ENCODE data around the gene ZNF763. TPM values are rescaled to one million over a fixed set of nuclear protein-coding genes. Genes with fewer than 3 reads are reported as not detected.

ZNF763 gene
- total RNA-seq, 1 experiment from 2014 or later: 0.23 TPM

DNA sequence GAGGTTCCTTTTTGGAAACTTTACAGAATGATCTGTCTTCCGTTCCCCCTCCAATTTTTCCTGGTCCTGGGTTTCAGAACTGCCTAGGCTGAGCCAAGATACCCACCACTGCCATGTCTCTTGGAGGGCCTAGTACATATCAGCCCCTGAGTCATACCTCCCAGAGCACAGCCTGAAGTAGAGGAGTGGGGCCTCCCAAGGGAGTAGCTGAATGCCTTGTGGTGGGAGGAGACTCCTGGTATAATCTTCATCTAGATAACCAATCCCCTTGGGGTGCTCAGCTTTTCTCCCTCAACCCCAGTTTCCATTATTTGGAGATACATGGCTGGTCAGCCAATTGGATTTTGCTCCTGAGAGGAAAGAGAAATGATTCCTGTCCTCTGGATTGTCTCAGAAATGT, 30.3 kb downstream of the ZNF763 start:
- no TSS peak for BruUV-seq (replicated peaks)
- DNase-seq (ENCODE audit: unreplicated experiment): no peak
- H3K27me3 Mint-ChIP-seq (ENCODE audit: insufficient read depth, unreplicated experiment): no peaks in the 10 kb centered on the region
- no peaks in the 10 kb centered on the region for H3K4me1 Mint-ChIP-seq (ENCODE audit: insufficient read depth, unreplicated experiment)
- H3K27ac Mint-ChIP-seq (ENCODE audit: low read depth, unreplicated experiment): no peak overlapping the region
- peaks cover 11% of the 10 kb centered on the region for H3K9me3 Mint-ChIP-seq (ENCODE audit: unreplicated experiment)
- H3K36me3 Mint-ChIP-seq (ENCODE audit: insufficient read depth, unreplicated experiment): no peaks in the 10 kb centered on the region
- ChIA-PET POLR2A (no interaction called here), CTCF (interaction anchor here (0.7 kb wide), 1 partner anchor 38 kb away, joined by 5 read pairs; no protein-coding TSS in a partner anchor)
- no peak overlapping the region for H3K4me3 Mint-ChIP-seq (ENCODE audit: unreplicated experiment)
- intact Hi-C loops (cut with micrococcal nuclease): no loop called here
- TF ChIP-seq, protein P1, sequence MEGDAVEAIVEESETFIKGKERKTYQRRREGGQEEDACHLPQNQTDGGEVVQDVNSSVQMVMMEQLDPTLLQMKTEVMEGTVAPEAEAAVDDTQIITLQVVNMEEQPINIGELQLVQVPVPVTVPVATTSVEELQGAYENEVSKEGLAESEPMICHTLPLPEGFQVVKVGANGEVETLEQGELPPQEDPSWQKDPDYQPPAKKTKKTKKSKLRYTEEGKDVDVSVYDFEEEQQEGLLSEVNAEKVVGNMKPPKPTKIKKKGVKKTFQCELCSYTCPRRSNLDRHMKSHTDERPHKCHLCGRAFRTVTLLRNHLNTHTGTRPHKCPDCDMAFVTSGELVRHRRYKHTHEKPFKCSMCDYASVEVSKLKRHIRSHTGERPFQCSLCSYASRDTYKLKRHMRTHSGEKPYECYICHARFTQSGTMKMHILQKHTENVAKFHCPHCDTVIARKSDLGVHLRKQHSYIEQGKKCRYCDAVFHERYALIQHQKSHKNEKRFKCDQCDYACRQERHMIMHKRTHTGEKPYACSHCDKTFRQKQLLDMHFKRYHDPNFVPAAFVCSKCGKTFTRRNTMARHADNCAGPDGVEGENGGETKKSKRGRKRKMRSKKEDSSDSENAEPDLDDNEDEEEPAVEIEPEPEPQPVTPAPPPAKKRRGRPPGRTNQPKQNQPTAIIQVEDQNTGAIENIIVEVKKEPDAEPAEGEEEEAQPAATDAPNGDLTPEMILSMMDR (IDR thresholded peaks at IDR 0.05; ENCODE audit: unreplicated experiment): no peak

DNA sequence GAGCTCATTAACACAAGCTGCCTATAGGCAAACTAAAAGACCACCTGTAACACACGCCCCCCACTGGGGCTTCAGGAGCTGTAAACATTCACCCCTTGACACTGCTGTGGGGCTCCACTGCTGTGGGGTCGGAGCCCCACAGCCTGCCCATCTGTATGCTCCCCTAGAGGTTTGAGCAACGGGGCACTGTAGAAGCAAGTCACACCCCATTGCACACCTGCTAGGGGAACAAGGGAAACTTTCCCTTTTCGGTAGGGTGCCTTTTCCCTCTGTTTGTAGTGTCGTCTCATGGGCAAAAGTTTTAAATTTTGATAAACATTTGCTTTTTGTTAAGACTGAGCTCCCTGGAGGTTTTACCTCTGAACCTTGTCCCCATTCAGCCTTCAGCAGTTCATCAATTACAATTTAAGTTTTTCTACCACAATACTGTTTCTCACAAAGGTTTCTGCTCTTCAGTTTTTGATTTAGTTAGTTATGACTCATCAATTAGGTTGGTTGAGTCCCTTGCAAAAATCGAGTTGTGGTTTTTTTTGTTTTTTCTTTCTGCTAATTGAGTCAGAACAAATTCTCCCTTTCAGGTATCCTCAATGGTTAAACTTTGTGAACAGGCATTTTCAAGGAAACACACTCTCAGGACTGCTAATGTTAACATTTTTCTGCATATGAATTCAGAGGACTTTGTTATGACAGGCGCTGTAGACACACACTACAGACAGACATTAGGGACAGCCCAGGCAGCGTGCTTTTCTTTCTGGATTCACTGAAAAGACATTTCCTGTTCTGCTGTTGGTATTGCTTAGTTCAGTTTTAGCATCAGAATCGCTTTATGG, 35.5 kb downstream of the ZNF763 start:
- H3K27ac Mint-ChIP-seq (ENCODE audit: low read depth, unreplicated experiment): no peak overlapping the region
- no peaks in the 10 kb centered on the region for H3K4me1 Mint-ChIP-seq (ENCODE audit: insufficient read depth, unreplicated experiment)
- no TSS peak for BruUV-seq (replicated peaks)
- DNase-seq (ENCODE audit: unreplicated experiment): no peak
- TF ChIP-seq, protein P1 (IDR thresholded peaks at IDR 0.05; ENCODE audit: unreplicated experiment): no peak
- H3K27me3 Mint-ChIP-seq (ENCODE audit: insufficient read depth, unreplicated experiment): no peaks in the 10 kb centered on the region
- no peak overlapping the region for H3K4me3 Mint-ChIP-seq (ENCODE audit: unreplicated experiment)
- no peaks in the 10 kb centered on the region for H3K36me3 Mint-ChIP-seq (ENCODE audit: insufficient read depth, unreplicated experiment)
- ChIA-PET POLR2A (no interaction called here), CTCF (interaction anchor here (1.3 kb wide), 1 partner anchor 11 kb away, joined by 3 read pairs; no protein-coding TSS in a partner anchor)
- no peaks in the 10 kb centered on the region for H3K9me3 Mint-ChIP-seq (ENCODE audit: unreplicated experiment)
- intact Hi-C loops (cut with micrococcal nuclease): no loop called here

DNA sequence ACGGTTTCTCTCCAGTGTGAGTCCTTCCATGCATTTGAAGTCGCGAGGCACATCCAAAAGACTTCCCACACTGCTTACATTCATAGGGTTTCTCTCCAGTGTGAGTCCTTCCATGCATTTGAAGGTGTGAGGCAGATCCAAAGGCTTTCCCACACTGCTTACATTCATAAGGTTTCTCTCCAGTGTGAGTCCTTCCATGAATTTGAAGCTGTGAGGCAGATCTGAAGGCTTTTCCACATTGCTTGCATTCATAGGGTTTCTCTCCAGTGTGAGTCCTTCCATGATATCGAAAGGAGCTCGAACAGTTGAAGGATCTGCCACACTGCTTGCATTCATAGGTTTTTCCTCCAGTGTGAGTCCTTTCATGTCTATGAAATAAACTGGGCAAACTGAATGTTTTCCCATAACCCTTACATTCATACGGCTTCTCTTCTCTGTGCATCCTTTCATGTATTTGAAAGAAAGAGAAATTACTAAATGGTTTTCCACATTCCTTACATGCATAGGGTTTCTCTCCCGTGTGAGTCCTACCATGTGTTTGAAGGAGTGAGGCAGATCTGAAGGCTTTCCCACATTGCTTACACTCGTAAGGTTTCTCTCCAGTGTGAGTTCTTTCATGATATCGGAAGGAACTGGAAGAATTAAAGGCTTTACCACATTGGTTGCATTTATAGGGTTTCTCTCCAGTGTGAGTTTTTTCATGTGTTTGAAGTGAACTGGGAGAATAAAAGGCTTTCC, 50.3 kb downstream of the ZNF763 start:
- H3K36me3 Mint-ChIP-seq (ENCODE audit: insufficient read depth, unreplicated experiment): peaks cover 6% of the 10 kb centered on the region
- H3K27ac Mint-ChIP-seq (ENCODE audit: low read depth, unreplicated experiment): no peak overlapping the region
- no peaks in the 10 kb centered on the region for H3K27me3 Mint-ChIP-seq (ENCODE audit: insufficient read depth, unreplicated experiment)
- intact Hi-C loops (cut with micrococcal nuclease): no loop called here
- no peaks in the 10 kb centered on the region for H3K4me1 Mint-ChIP-seq (ENCODE audit: insufficient read depth, unreplicated experiment)
- no peak overlapping the region for H3K4me3 Mint-ChIP-seq (ENCODE audit: unreplicated experiment)
- DNase-seq (ENCODE audit: unreplicated experiment): no peak
- ChIA-PET POLR2A (no interaction called here), CTCF (interaction anchor here (0.6 kb wide), 1 partner anchor 28 kb away, joined by 5 read pairs; no protein-coding TSS in a partner anchor)
- TF ChIP-seq, protein P1 (IDR thresholded peaks at IDR 0.05; ENCODE audit: unreplicated experiment): no peak
- H3K9me3 Mint-ChIP-seq (ENCODE audit: unreplicated experiment): peaks cover 28% of the 10 kb centered on the region
- BruUV-seq (replicated peaks): no TSS peak

DNA sequence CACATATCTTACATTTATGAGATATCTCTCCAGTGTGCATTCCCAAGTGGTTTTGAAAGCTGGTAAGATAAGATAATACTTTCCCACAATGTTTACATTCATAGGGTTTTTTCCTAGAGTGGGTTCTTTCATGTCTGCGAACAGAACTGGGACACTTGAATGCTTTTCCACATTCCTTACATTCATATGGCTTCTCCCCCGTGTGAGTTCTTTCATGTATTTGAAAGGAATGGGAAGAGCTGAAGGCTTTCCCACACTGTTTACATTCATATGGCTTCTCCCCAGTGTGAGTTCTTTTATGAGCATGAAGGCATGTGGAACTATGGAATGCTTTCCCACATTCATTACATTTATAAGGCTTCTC, 50.9 kb downstream of the ZNF763 start:
- no peak for DNase-seq (ENCODE audit: unreplicated experiment)
- no peaks in the 10 kb centered on the region for H3K27me3 Mint-ChIP-seq (ENCODE audit: insufficient read depth, unreplicated experiment)
- H3K9me3 Mint-ChIP-seq (ENCODE audit: unreplicated experiment): peaks cover 28% of the 10 kb centered on the region
- no peaks in the 10 kb centered on the region for H3K4me1 Mint-ChIP-seq (ENCODE audit: insufficient read depth, unreplicated experiment)
- TF ChIP-seq, protein P1 (IDR thresholded peaks at IDR 0.05; ENCODE audit: unreplicated experiment): no peak
- intact Hi-C loops (cut with micrococcal nuclease): no loop called here
- no peak overlapping the region for H3K4me3 Mint-ChIP-seq (ENCODE audit: unreplicated experiment)
- H3K36me3 Mint-ChIP-seq (ENCODE audit: insufficient read depth, unreplicated experiment): peaks cover 6% of the 10 kb centered on the region
- POLR2A ChIA-PET: no interaction called here
- no peak overlapping the region for H3K27ac Mint-ChIP-seq (ENCODE audit: low read depth, unreplicated experiment)
- CTCF ChIA-PET: interaction anchor here (0.6 kb wide), 1 partner anchor 29 kb away, joined by 5 read pairs; no protein-coding TSS in a partner anchor
- BruUV-seq (replicated peaks): no TSS peak

All from MCF 10A (cell line).